ENCODE measurements around the gene RANBP17.
"Not testable (repeated sequence)": the region's sequence is repeated elsewhere in the genome, so short reads cannot be mapped to it uniquely, and the experiment has no call there.

Gene RANBP17

DNA sequence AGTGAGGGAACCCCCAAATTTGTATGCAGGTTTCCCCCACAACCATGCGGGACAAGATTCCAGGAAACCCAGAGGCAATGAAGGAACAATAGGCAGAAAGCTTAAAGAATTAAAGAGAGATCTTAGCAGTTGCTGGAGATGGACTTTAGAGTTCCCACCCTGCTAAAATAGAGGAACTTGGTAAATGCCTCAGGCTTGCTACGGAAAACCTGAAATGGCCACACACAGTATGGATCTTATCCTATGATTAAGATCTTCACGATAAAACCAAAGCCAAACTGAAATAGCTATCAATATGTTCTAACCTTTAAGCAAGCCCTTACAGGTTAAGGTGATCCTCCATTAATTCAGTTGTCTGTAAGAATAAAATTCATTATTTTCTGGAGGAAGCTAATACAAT is 148.3 kb downstream of the RANBP17 start:
- DNase-seq (ENCODE audit: low read depth, low spot score): no peak
- no peaks in the 10 kb centered on the region for H3K36me3 ChIP-seq (ENCODE audit: control insufficient read depth, insufficient read depth, low read length)
- WGBS (ENCODE audit: insufficient coverage, insufficient read length): no CpG with 5 or more reads among the region's 3 CpGs
- no peak overlapping the region for H3K4me3 ChIP-seq (ENCODE audit: low read length)
- H3K4me1 ChIP-seq (ENCODE audit: control insufficient read depth, insufficient read depth, low read length): no peaks in the 10 kb centered on the region
- H3K27me3 ChIP-seq (ENCODE audit: control insufficient read depth, insufficient read depth, low read length): no peaks in the 10 kb centered on the region
- no peak overlapping the region for H3K27ac ChIP-seq (ENCODE audit: low read length)
- H3K9me3 ChIP-seq (ENCODE audit: control insufficient read depth, insufficient read depth, low read length): no peaks in the 10 kb centered on the region; the same call in 1 of the 2 replicates

DNA sequence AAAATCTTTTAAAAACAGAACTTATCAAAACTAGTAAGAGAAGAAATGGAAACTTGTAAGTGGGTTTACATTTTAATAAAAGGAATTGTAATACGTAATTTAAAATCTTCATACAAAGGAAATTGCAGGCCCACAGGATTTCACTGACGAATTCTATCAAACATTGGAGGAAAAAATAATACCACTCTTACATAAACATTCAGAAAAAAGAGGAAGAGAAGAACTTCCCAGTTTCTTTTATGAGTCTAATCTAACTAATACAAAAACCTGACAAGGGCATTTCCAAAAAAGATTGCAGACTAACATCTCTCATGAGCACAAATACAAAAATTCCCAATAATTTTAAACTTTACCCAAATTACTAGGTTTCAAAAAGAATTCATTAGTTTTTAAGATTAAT is 149.0 kb downstream of the RANBP17 start:
- no peaks in the 10 kb centered on the region for H3K36me3 ChIP-seq (ENCODE audit: control insufficient read depth, insufficient read depth, low read length)
- DNase-seq (ENCODE audit: low read depth, low spot score): no peak
- WGBS (ENCODE audit: insufficient coverage, insufficient read length): no CpG with 5 or more reads among the region's 2 CpGs

GRCh38 chr5:171023508-171023907 is 161.7 kb downstream of the RANBP17 start:
- no peak for DNase-seq (ENCODE audit: low read depth, low spot score)
- Histone ChIP-seq H3K27me3 (ENCODE audit: control insufficient read depth, insufficient read depth, low read length) (no peaks in the 10 kb centered on the region), H3K36me3 (ENCODE audit: control insufficient read depth, insufficient read depth, low read length) (no peaks in the 10 kb centered on the region), H3K9me3 (ENCODE audit: control insufficient read depth, insufficient read depth, low read length) (peaks cover 2% of the 10 kb centered on the region; the same call in 1 of the 2 replicates), H3K4me3 (ENCODE audit: low read length) (no peak overlapping the region), H3K4me1 (ENCODE audit: control insufficient read depth, insufficient read depth, low read length) (no peaks in the 10 kb centered on the region), H3K27ac (ENCODE audit: low read length) (no peak overlapping the region)

More for the DNA sequence above, 149.0 kb downstream of the RANBP17 start:
- Histone ChIP-seq H3K27me3 (ENCODE audit: control insufficient read depth, insufficient read depth, low read length) (no peaks in the 10 kb centered on the region), H3K4me1 (ENCODE audit: control insufficient read depth, insufficient read depth, low read length) (no peaks in the 10 kb centered on the region), H3K4me3 (ENCODE audit: low read length) (no peak overlapping the region), H3K9me3 (ENCODE audit: control insufficient read depth, insufficient read depth, low read length) (no peaks in the 10 kb centered on the region; the same call in 1 of the 2 replicates), H3K27ac (ENCODE audit: low read length) (no peak overlapping the region)

GRCh38 chr5:171024084-171024483 is 162.3 kb downstream of the RANBP17 start:
- Histone ChIP-seq H3K36me3 (ENCODE audit: control insufficient read depth, insufficient read depth, low read length) (no peaks in the 10 kb centered on the region), H3K27ac (ENCODE audit: low read length) (no peak overlapping the region), H3K4me3 (ENCODE audit: low read length) (no peak overlapping the region), H3K4me1 (ENCODE audit: control insufficient read depth, insufficient read depth, low read length) (no peaks in the 10 kb centered on the region), H3K27me3 (ENCODE audit: control insufficient read depth, insufficient read depth, low read length) (no peaks in the 10 kb centered on the region), H3K9me3 (ENCODE audit: control insufficient read depth, insufficient read depth, low read length) (peaks cover 2% of the 10 kb centered on the region; the same call in 1 of the 2 replicates)
- no peak for DNase-seq (ENCODE audit: low read depth, low spot score)

GRCh38 chr5:171029401-171029800 is 167.6 kb downstream of the RANBP17 start:
- Histone ChIP-seq H3K36me3 (ENCODE audit: control insufficient read depth, insufficient read depth, low read length) (no peaks in the 10 kb centered on the region), H3K27ac (ENCODE audit: low read length) (no peak overlapping the region), H3K4me3 (ENCODE audit: low read length) (no peak overlapping the region), H3K4me1 (ENCODE audit: control insufficient read depth, insufficient read depth, low read length) (no peaks in the 10 kb centered on the region), H3K9me3 (ENCODE audit: control insufficient read depth, insufficient read depth, low read length) (no peaks in the 10 kb centered on the region), H3K27me3 (ENCODE audit: control insufficient read depth, insufficient read depth, low read length) (no peaks in the 10 kb centered on the region)
- WGBS (ENCODE audit: insufficient coverage, insufficient read length): no CpG with 5 or more reads among the region's 3 CpGs
- no peak for DNase-seq (ENCODE audit: low read depth, low spot score)

DNA sequence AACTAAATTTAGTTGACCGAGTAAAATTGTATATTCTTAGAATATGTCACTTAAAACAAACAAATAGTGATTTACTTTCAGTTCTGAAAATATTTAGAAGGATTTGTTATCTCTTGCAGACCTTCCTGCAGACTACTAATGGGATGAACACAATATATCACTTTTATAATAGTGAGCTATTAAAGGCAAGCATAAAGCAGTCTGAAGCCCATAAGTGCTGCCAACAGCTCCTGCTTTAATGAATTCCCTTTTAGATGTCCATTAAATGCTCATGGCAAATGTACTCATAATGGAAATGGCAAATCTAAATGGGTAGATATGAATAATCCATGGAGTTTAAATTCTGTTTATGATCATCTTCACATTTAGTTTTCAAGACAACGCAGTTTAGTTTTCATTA is 170.2 kb downstream of the RANBP17 start:
- Histone ChIP-seq H3K4me1 (ENCODE audit: control insufficient read depth, insufficient read depth, low read length) (no peaks in the 10 kb centered on the region), H3K36me3 (ENCODE audit: control insufficient read depth, insufficient read depth, low read length) (no peaks in the 10 kb centered on the region), H3K27ac (ENCODE audit: low read length) (no peak overlapping the region), H3K4me3 (ENCODE audit: low read length) (no peak overlapping the region), H3K27me3 (ENCODE audit: control insufficient read depth, insufficient read depth, low read length) (no peaks in the 10 kb centered on the region), H3K9me3 (ENCODE audit: control insufficient read depth, insufficient read depth, low read length) (no peaks in the 10 kb centered on the region)
- no peak for DNase-seq (ENCODE audit: low read depth, low spot score)
- WGBS (ENCODE audit: insufficient coverage, insufficient read length): no CpG with 5 or more reads among the region's 2 CpGs

- Histone ChIP-seq H3K27me3 (ENCODE audit: control insufficient read depth, insufficient read depth, low read length) (no peaks in the 10 kb centered on the region), H3K36me3 (ENCODE audit: control insufficient read depth, insufficient read depth, low read length) (no peaks in the 10 kb centered on the region), H3K27ac (ENCODE audit: low read length) (no peak overlapping the region), H3K4me3 (ENCODE audit: low read length) (no peak overlapping the region), H3K4me1 (ENCODE audit: control insufficient read depth, insufficient read depth, low read length) (no peaks in the 10 kb centered on the region), H3K9me3 (ENCODE audit: control insufficient read depth, insufficient read depth, low read length) (no peaks in the 10 kb centered on the region)
- no peak for DNase-seq (ENCODE audit: low read depth, low spot score)
- no CpG with 5 or more reads among the region's 2 CpGs for WGBS (ENCODE audit: insufficient coverage, insufficient read length)
Observed at GRCh38 chr5:171032435-171032973, 170.7 kb downstream of the RANBP17 start.

DNA sequence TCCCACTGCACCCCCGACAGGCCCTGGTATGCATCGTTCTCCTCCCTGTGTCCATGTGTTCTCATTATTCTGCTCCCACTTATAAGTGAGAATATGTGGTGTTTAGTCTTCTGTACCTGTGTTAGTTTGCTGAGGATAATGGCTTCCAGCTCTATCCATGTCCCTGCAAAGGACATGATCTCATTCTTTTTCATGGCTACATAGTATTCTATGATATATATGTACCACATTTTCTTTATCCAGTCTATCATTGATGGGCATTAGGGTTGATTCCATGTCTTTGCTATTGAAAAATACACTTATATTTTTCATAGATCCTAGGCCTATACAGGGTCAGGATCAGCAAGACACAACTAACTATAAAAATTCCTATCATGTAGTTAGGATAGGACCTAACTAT is 180.1 kb downstream of the RANBP17 start:
- H3K4me1 ChIP-seq (ENCODE audit: control insufficient read depth, insufficient read depth, low read length); H3K4me3 ChIP-seq (ENCODE audit: low read length); H3K27ac ChIP-seq (ENCODE audit: low read length); DNase-seq (ENCODE audit: low read depth, low spot score); H3K9me3 ChIP-seq (ENCODE audit: control insufficient read depth, insufficient read depth, low read length); H3K36me3 ChIP-seq (ENCODE audit: control insufficient read depth, insufficient read depth, low read length); H3K27me3 ChIP-seq (ENCODE audit: control insufficient read depth, insufficient read depth, low read length): not testable (repeated sequence)
- WGBS (ENCODE audit: insufficient coverage, insufficient read length): no CpG with 5 or more reads among the region's 2 CpGs

GRCh38 chr5:171050916-171051315 is 189.1 kb downstream of the RANBP17 start:
- Histone ChIP-seq H3K4me3 (ENCODE audit: low read length) (no peak overlapping the region), H3K36me3 (ENCODE audit: control insufficient read depth, insufficient read depth, low read length) (no peaks in the 10 kb centered on the region), H3K27me3 (ENCODE audit: control insufficient read depth, insufficient read depth, low read length) (no peaks in the 10 kb centered on the region), H3K27ac (ENCODE audit: low read length) (no peak overlapping the region), H3K4me1 (ENCODE audit: control insufficient read depth, insufficient read depth, low read length) (no peaks in the 10 kb centered on the region), H3K9me3 (ENCODE audit: control insufficient read depth, insufficient read depth, low read length) (no peaks in the 10 kb centered on the region; the same call in 1 of the 2 replicates)
- WGBS (ENCODE audit: insufficient coverage, insufficient read length): no CpG with 5 or more reads among the region's 1 CpG
- no peak for DNase-seq (ENCODE audit: low read depth, low spot score)

DNA sequence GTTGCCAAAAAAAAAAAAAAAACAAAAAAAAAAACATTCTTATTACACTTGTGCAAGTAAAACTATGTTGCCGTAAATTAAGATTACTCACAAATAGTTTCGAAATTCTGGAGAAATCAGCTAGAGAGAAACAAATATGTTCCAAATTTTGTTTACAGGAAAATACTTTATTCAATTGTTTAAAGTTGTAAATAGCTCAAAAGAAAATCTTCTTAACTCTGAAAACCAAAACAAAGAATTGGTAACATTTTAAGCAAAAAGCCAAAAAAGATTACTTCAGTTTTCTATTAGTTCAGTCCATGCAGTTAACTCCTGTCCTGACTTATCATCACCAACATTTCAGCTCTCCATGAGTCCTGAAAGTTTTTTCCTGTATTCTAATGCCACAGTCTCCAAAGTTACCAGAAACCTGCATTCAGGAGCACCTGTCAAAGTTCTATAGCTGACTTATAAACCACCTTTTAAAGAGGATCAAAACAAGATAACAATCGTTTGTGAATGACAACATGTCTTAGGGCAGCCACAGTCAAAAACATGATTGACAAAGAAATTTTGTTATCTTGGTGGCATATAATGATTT is 194.1 kb downstream of the RANBP17 start:
- no peak for DNase-seq (ENCODE audit: low read depth, low spot score)
- Histone ChIP-seq H3K4me1 (ENCODE audit: control insufficient read depth, insufficient read depth, low read length) (no peaks in the 10 kb centered on the region), H3K27me3 (ENCODE audit: control insufficient read depth, insufficient read depth, low read length) (no peaks in the 10 kb centered on the region), H3K36me3 (ENCODE audit: control insufficient read depth, insufficient read depth, low read length) (no peaks in the 10 kb centered on the region), H3K9me3 (ENCODE audit: control insufficient read depth, insufficient read depth, low read length) (no peaks in the 10 kb centered on the region; the same call in 1 of the 2 replicates), H3K4me3 (ENCODE audit: low read length) (no peak overlapping the region), H3K27ac (ENCODE audit: low read length) (no peak overlapping the region)
- no CpG with 5 or more reads among the region's 3 CpGs for WGBS (ENCODE audit: insufficient coverage, insufficient read length)

GRCh38 chr5:171067540-171068130 is 205.8 kb downstream of the RANBP17 start:
- WGBS (ENCODE audit: insufficient coverage, insufficient read length): no CpG with 5 or more reads among the region's 2 CpGs
- H3K27ac ChIP-seq (ENCODE audit: low read length): no peak overlapping the region
- no peak overlapping the region for H3K4me3 ChIP-seq (ENCODE audit: low read length)
- peaks cover 2% of the 10 kb centered on the region; the same call in 1 of the 2 replicates for H3K9me3 ChIP-seq (ENCODE audit: control insufficient read depth, insufficient read depth, low read length)
- no peaks in the 10 kb centered on the region for H3K27me3 ChIP-seq (ENCODE audit: control insufficient read depth, insufficient read depth, low read length)
- no peaks in the 10 kb centered on the region for H3K36me3 ChIP-seq (ENCODE audit: control insufficient read depth, insufficient read depth, low read length)
- no peaks in the 10 kb centered on the region for H3K4me1 ChIP-seq (ENCODE audit: control insufficient read depth, insufficient read depth, low read length)
- DNase-seq (ENCODE audit: low read depth, low spot score): no peak
